ENCODE data around the gene CXADR. TPM values are rescaled to one million over a fixed set of nuclear protein-coding genes. Genes with fewer than 3 reads are reported as not detected.
"Not testable (repeated sequence)": the region's sequence is repeated elsewhere in the genome, so short reads cannot be mapped to it uniquely, and the experiment has no call there.

Gene CXADR
- total and polyA plus RNA-seq, 5 donors = 7.3 to 22.5 (median 18.2) TPM

DNA sequence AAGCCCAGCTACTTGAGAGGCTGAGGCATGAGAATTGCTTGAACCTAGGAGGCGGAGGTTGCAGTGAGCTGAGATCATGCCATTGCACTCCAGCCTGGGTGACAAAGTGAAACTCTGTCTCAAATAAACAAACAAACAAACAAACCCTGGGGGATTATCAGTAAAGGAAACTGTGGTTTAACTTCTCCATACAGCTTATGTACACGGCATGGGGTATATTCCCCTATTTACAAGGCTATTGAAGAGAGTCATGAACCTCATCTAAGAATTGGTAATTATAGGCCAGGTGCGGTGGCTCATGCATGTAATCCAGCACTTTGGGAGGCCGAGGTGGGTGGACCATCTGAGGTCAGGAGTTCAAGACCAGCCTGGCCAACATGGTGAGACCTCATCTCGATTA, 9.9 kb upstream of the CXADR start:
- WGBS = 86% methylated on average over 5 of the region's 5 CpGs

DNA sequence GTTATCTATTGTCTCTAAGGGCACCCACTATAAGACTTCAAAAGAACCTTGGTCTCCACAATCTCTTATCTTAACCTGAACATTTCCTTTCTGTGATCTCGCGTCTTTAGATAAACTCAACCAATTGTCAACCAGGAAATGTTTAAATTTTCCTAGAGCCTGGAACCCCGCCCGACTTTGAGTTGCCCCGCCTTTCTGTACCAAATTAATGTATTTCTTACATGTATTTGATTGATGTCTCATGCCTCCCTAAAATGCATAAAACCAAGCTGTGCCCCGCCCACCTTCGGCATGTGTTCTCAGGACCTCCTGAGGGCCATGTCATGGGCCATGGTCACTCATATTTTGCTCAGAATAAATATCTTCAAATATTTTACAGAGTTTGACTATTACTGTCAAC, 5.9 kb upstream of the CXADR start:
- intact Hi-C loops (cut with DNase I) = no loop called here
- no peaks in the 10 kb centered on the region for H3K27me3 ChIP-seq (ENCODE audit: control insufficient read depth, insufficient read depth)
- ATAC-seq (no peak), DNase-seq (no peak)
- no peak overlapping the region for H3K4me3 ChIP-seq (ENCODE audit: low read length)
- no peaks in the 10 kb centered on the region for H3K4me1 ChIP-seq (ENCODE audit: control insufficient read depth, insufficient read depth, low read length)
- WGBS = 76% methylated on average over 7 of the region's 7 CpGs
- H3K9me3 ChIP-seq (ENCODE audit: control insufficient read depth, low read length) = no peaks in the 10 kb centered on the region
- H3K27ac ChIP-seq (ENCODE audit: low read length) = no peak overlapping the region

More for the DNA sequence above, 9.9 kb upstream of the CXADR start:
- H3K27me3 ChIP-seq (ENCODE audit: control insufficient read depth, insufficient read depth); H3K4me1 ChIP-seq (ENCODE audit: control insufficient read depth, insufficient read depth, low read length); DNase-seq; ATAC-seq; H3K4me3 ChIP-seq (ENCODE audit: low read length); H3K27ac ChIP-seq (ENCODE audit: low read length); intact Hi-C loops (cut with DNase I); H3K9me3 ChIP-seq (ENCODE audit: control insufficient read depth, low read length): not testable (repeated sequence)

DNA sequence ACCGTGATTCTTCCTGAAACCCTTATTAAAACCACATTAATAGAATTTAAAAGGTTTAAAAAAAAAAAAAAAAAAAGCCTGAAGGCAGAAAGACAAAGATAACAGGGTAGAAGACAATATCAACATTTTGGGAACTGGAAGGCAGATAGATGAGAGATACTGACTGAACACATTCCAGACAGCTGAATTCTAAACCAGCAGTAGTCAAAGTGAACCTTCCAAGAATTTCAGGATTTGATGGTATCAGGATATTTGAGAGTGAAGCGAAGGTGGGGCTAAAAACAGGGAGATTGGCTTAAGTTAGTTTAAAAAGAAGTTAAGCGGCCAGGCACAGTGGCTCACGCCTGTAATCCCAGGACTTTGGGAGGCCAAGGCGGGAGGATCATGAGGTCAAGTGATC, 5.3 kb upstream of the CXADR start:
- no peaks in the 10 kb centered on the region for H3K4me1 ChIP-seq (ENCODE audit: control insufficient read depth, insufficient read depth, low read length)
- H3K27me3 ChIP-seq (ENCODE audit: control insufficient read depth, insufficient read depth) = no peaks in the 10 kb centered on the region
- intact Hi-C loops (cut with DNase I) = no loop called here
- H3K9me3 ChIP-seq (ENCODE audit: control insufficient read depth, low read length) = no peaks in the 10 kb centered on the region
- H3K27ac ChIP-seq (ENCODE audit: low read length) = no peak overlapping the region
- DNase-seq (no peak), ATAC-seq (no peak)
- H3K4me3 ChIP-seq (ENCODE audit: low read length) = no peak overlapping the region
- WGBS = 85% methylated on average over 5 of the region's 5 CpGs

DNA sequence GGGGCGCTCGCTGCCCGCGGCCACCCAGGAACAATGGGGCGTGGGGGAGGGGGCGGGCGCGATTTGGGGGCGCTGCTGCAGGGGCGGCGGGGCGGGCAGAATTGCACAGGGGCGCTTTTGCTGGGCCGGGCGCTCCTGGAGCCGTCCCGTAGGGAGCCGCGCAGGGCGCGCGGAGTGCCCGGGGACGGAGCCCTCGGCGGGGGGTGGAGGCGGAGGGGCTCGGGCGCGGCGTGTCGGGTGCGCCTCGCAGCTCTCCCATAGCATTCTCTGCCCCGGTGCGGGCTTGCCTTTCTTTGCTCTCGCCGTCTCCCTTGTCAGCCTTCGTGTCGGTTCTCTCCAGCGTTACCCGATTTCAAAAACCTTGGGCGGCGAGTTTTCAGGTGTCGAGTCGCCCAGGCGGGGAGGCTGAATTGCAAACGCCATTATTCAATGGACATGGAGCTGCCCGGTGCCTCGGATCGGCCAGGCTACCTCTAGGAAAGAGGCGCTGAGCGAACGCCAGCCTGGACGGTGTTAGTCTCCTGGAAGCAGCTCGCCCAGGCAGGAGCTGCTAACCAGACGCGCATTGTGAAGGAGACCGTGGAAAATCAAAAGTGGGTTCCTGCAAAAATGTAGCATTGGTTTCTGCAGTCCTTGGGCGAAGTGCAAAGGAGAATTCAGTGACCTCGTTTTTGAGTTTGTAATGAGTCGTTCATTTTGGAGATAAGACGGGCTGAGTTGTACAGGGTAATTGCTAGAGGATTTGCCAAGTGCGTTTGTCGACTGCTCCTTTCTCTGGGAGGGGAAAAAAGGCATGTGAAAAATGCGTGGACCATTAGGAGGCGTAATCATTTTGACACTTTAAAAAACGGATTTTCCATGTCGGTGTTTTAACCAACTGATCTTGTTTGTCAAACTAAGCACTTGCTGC, 626 bp downstream of the CXADR start:
- 1% methylated on average over 69 of the region's 69 CpGs for WGBS
- DNase-seq (peak; percentile 30 to 65 (median 61)), ATAC-seq (peak; percentile 65 to 69)
- H3K27ac ChIP-seq (ENCODE audit: low read length) = peak overlapping the region; percentile 77
- intact Hi-C loops (cut with DNase I) = loop anchor here in 1 of 4 donors (5.0 kb wide), 1 partner anchor 126 kb away; no protein-coding TSS in a partner anchor
- no peaks in the 10 kb centered on the region for H3K9me3 ChIP-seq (ENCODE audit: control insufficient read depth, low read length)
- H3K4me3 ChIP-seq (ENCODE audit: low read length) = peak overlapping the region; percentile 93
- H3K27me3 ChIP-seq (ENCODE audit: control insufficient read depth, insufficient read depth) = no peaks in the 10 kb centered on the region
- no peaks in the 10 kb centered on the region for H3K4me1 ChIP-seq (ENCODE audit: control insufficient read depth, insufficient read depth, low read length)

- Histone ChIP-seq H3K4me1 (ENCODE audit: control insufficient read depth, insufficient read depth, low read length) (no peaks in the 10 kb centered on the region), H3K27me3 (ENCODE audit: control insufficient read depth, insufficient read depth) (no peaks in the 10 kb centered on the region), H3K4me3 (ENCODE audit: low read length) (peak overlapping the region; percentile 93), H3K27ac (ENCODE audit: low read length) (no peak overlapping the region), H3K9me3 (ENCODE audit: control insufficient read depth, low read length) (no peaks in the 10 kb centered on the region)
- ATAC-seq = no peak
- intact Hi-C loops (cut with DNase I) = loop anchor here in 1 of 4 donors (5.0 kb wide), 1 partner anchor 127 kb away; no protein-coding TSS in a partner anchor
- WGBS = 63% methylated on average over 13 of the region's 13 CpGs
- DNase-seq = no peak
These were observed 1.4 kb downstream of the CXADR start for GRCh38 chr21:17514124-17514845.

DNA sequence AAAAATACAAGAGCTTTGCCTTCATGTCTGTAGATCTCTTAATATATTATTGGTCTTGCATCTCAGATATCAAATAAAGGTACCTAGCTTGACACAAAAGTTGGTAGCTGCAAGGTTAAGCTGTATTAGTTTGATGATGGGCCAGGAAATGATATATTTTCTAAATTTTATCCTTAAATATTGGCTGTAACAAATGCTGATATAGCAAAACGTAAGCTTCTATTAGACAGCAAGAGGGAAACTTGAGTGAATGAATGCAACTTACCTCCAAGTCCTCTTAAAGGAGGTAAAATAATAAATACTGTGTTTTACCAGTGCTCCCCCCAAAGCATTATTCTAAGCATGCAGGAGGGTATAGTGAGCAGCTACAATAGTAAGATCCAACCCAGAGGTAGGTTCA, 4.2 kb downstream of the CXADR start:
- H3K9me3 ChIP-seq (ENCODE audit: control insufficient read depth, low read length); ATAC-seq; H3K27me3 ChIP-seq (ENCODE audit: control insufficient read depth, insufficient read depth); H3K4me3 ChIP-seq (ENCODE audit: low read length); H3K27ac ChIP-seq (ENCODE audit: low read length); intact Hi-C loops (cut with DNase I); H3K4me1 ChIP-seq (ENCODE audit: control insufficient read depth, insufficient read depth, low read length); DNase-seq: not testable (repeated sequence)
- 90% methylated on average over 1 of the region's 1 CpG for WGBS

- no peak for DNase-seq
- 54% methylated on average over 2 of the region's 2 CpGs for whole genome bisulfite sequencing
- Histone ChIP-seq H3K27ac (ENCODE audit: low read length) (no peak overlapping the region), H3K27me3 (ENCODE audit: control insufficient read depth, insufficient read depth) (no peaks in the 10 kb centered on the region), H3K4me3 (ENCODE audit: low read length) (no peak overlapping the region), H3K4me1 (ENCODE audit: control insufficient read depth, insufficient read depth, low read length) (no peaks in the 10 kb centered on the region), H3K9me3 (ENCODE audit: control insufficient read depth, low read length) (no peaks in the 10 kb centered on the region)
- ATAC-seq = peak; percentile 18 to 33
- intact Hi-C loops (cut with DNase I) = no loop called here
These were observed 6.4 kb downstream of the CXADR start for GRCh38 chr21:17519208-17519738.

DNA sequence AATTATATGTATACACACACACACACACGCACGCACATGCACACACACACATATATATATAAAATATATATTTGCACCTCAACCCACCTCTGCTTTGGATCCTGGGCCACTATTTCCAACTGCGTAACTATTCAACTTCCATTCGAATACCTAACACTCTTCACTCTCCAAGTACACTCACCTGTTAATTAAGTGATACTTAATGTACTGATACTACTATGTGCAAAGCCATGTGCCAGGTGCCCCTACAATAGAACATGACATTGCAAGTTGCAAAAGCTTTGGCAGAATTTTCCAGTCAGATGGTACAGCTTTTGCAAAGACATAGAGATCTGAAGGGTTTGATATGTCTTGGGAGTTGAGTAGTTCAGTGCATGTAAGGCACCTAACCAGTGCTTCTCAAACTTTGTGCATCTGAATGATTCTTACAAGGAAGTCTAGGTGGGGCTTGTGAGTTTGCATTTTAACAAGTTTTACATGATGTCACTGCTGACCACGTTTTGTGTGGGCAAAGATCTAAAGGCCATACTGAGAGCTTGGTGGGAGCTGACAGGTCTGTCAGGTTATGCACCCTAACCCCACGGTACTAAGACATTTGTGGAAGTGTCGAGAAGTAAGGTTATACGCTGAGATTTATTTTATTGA, 7.2 kb downstream of the CXADR start:
- intact Hi-C loops (cut with DNase I) = no loop called here
- WGBS = 82% methylated on average over 8 of the region's 8 CpGs
- H3K9me3 ChIP-seq (ENCODE audit: control insufficient read depth, low read length) = no peaks in the 10 kb centered on the region
- no peaks in the 10 kb centered on the region for H3K27me3 ChIP-seq (ENCODE audit: control insufficient read depth, insufficient read depth)
- H3K4me1 ChIP-seq (ENCODE audit: control insufficient read depth, insufficient read depth, low read length) = no peaks in the 10 kb centered on the region
- H3K27ac ChIP-seq (ENCODE audit: low read length) = no peak overlapping the region
- no peak overlapping the region for H3K4me3 ChIP-seq (ENCODE audit: low read length)
- DNase-seq (no peak), ATAC-seq (no peak)

DNA sequence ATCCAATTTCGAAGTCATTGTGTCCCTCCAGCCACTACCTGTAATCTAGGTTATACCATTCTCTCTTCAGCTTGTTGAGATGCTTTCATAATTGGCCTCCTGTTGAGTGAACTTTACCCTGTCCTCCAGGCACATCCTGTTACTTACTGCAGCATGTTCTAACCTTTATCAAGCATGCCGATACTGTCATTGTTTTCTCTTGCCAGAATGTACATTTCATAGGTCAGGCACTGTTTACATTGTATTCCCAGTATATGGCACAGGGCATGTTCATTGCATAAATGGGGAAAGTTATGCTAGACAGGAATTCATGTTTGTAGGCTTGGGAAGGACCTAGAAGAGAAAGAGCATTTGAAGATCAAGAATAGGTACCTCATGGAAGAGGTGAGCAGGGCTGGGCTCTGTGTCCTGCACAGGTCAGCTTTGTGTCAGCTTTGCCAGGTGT, 10.2 kb downstream of the CXADR start:
- no peak overlapping the region for H3K27ac ChIP-seq (ENCODE audit: low read length)
- H3K9me3 ChIP-seq (ENCODE audit: control insufficient read depth, low read length) = no peaks in the 10 kb centered on the region
- 62% methylated on average over 2 of the region's 2 CpGs for WGBS
- no peaks in the 10 kb centered on the region for H3K4me1 ChIP-seq (ENCODE audit: control insufficient read depth, insufficient read depth, low read length)
- no peak for DNase-seq
- no peak overlapping the region for H3K4me3 ChIP-seq (ENCODE audit: low read length)
- intact Hi-C loops (cut with DNase I) = no loop called here
- no peaks in the 10 kb centered on the region for H3K27me3 ChIP-seq (ENCODE audit: control insufficient read depth, insufficient read depth)
- no peak for ATAC-seq

DNA sequence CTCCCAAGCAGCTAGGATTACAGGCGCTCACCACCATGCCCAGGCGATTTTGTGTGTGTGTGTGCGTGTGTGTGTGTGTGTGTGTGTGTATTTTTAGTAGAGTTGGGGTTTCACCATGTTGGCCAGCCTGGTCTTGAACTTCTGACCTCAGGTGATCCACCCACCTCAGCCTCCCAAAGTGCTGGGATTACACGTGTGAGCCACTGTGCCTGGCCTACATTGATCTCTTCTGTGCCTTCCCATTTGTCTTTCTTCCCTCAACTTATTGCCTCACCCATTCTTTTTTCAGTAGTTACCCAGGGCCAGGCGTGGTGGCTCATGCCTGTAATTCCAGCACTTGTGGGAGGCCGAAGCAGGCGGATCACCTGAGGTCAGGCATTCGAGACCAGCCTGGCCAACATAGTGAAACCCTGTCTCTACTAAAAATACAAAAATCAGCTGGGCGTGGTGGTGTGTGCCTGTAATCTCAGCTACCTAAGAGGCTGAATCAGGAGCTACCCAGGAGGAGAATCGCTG, 11.2 kb downstream of the CXADR start:
- H3K27ac ChIP-seq (ENCODE audit: low read length); DNase-seq; intact Hi-C loops (cut with DNase I); H3K4me3 ChIP-seq (ENCODE audit: low read length); H3K9me3 ChIP-seq (ENCODE audit: control insufficient read depth, low read length); ATAC-seq; H3K27me3 ChIP-seq (ENCODE audit: control insufficient read depth, insufficient read depth); H3K4me1 ChIP-seq (ENCODE audit: control insufficient read depth, insufficient read depth, low read length): not testable (repeated sequence)
- 89% methylated on average over 10 of the region's 10 CpGs for WGBS
